GM21825 (cell line): ENCODE measurements around the gene ARID3B.

ENCODE experiments used
- ATAC-seq: cut with Tn5 transposase; IDR thresholded peaks from one replicate; pipeline ENCODE4 v1.9.1; 2021; ENCODE audit warnings: mild to moderate bottlenecking, moderate library complexity; ENCODE audit not compliant: unreplicated experiment

The ARID3B gene

GRCh38 chr15:74633781-74634180 lies 92.8 kb downstream of the ARID3B start:
- no peak for ATAC-seq

GRCh38 chr15:74635228-74635627 lies 94.2 kb downstream of the ARID3B start:
- no peak for ATAC-seq

- ATAC-seq, result no peak
Measured at GRCh38 chr15:74636984-74637383, 96.0 kb downstream of the ARID3B start.

GRCh38 chr15:74641151-74641550 lies 100.1 kb downstream of the ARID3B start:
- no peak for ATAC-seq

- ATAC-seq, result no peak
Measured at GRCh38 chr15:74642348-74642733, 101.3 kb downstream of the ARID3B start.

DNA sequence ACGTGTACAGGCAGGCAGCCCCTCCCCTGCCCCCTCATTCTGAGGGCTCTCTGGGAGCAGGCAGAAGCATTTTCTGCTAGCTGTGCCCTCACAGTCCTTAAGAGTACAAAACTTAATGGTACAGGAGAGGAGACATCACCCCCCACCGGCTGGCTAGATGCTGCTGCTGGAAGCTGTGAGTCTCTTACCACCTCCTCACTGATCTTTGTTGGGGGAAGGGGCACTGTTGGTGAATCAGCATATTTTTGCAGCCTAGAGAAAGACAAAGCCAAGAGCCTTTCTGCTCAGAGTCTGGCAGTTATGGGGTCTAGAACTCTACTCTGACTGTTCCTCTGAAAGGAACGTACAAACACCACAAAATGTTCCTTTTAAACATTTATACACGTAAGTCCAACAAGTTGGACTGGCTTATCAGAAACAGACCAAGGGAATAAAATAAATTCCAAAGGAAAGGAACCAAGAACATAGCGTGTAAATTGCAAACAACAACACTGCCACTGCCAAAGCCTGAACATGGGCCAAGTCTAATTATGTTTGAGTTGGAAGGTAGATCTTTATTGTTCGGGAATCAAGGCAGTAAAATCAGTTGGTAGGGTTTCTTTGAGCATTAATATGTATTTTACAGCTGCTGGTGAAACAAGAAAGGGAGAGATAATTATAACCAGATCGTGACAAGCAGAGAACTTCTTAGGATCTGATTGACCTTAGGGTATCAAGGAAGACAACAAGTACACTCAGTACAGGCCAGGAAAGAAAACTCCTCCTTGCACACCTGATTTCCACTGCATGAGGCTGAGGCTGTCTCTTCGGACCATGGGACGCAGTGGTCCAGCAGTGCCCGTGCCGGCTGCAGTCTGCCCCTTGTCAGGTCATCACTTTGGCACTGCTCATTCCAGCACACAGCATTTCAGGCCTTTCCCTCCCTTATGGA lies 102.0 kb downstream of the ARID3B start:
- no peak for ATAC-seq

DNA sequence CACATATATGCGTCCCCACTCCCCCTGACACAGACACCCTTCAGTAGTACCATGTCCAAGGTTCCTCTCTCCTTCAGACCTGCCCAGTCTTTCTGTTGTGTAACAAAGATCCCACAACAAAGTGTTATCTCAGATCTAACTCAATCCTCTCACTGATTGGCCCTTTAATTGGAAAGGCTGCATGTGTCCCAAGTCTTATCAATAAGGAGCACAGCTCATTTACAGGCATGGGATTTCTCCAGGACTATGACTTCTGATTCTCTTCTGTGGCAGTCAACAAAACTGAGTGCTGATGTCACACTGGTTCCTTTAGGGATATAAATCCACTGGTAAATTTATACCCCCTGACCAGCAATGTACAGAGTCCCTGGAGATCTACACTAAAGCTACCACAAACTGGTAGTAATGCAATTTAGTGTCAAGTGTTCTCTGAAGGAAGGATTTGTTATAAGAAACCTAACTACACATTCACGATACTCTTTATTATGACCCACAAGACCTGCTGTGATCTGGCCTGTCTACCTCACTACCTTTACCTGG lies 102.7 kb downstream of the ARID3B start:
- ATAC-seq, result no peak

DNA sequence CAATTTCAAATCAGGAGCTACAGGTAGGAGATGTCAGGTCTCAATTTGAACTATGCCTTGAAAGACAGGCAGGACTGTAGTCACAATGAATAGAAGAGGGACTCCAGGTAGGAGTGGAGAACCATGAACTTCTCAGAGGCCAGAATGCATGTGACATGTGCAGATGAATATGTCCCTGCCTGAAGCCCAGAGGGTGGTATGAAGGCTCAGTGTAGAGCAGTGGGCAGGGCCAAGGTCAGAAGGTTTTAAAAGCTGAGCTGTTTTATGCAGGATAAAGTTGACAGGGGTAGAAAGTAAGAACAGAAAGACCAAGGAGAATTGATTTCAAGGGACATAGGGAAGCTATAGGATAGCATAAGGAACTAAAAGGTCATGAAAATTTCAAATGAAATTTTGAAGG lies 105.5 kb downstream of the ARID3B start:
- ATAC-seq, result no peak
